Natural killer cell (primary cell): ENCODE data around the gene VEPH1. TPM values are rescaled to one million over a fixed set of nuclear protein-coding genes. Genes with fewer than 3 reads are reported as not detected.

Source experiments
- ATAC-seq, 3 donors: fragments of 150-1000 bp in 2 of 3; fragments of 200-7000 bp in 1 of 3; cut with Tn5 transposase; 1 replicate in 1 of 3; 2 replicates in 2 of 3; pipeline ENCODE4 v1.10.0; 2021; ENCODE audit warnings: mild to moderate bottlenecking in 2 of 3, moderate library complexity in 2 of 3
- DNase-seq, 2 donors: peaks; one replicate each; pipeline versions ENCODE4 v3.0.0 to v3.0.0-alpha.2; 2013 to 2021; ENCODE audit warnings: mixed read lengths in 1 of 2
- H3K27ac ChIP-seq: one replicate; pipeline ENCODE4 v1.5.1; 2013; ENCODE audit warnings: mild to moderate bottlenecking, low read length
- H3K27me3 ChIP-seq: one replicate; pipeline ENCODE4 v1.6.1; 2013; ENCODE audit warnings: low read length; ENCODE audit not compliant: control insufficient read depth, insufficient read depth
- H3K36me3 ChIP-seq: one replicate; pipeline ENCODE4 v1.6.1; 2013; ENCODE audit warnings: low read length; ENCODE audit not compliant: control insufficient read depth, insufficient read depth
- H3K4me1 ChIP-seq: one replicate; pipeline ENCODE4 v1.6.1; 2013; ENCODE audit warnings: low read length; ENCODE audit not compliant: control insufficient read depth, insufficient read depth
- H3K4me3 ChIP-seq: one replicate; pipeline ENCODE4 v1.5.1; 2013; ENCODE audit warnings: low read length
- H3K9me3 ChIP-seq: one replicate; pipeline ENCODE4 v1.6.1; 2013; ENCODE audit warnings: low read length; ENCODE audit not compliant: control insufficient read depth, insufficient read depth
- H3K27ac Mint-ChIP-seq, 2 donors: one replicate each; pipeline ENCODE4 v1.8.0; 2022; ENCODE audit warnings: mild to moderate bottlenecking in 2 of 2, mixed read lengths in 2 of 2, moderate library complexity in 1 of 2
- H3K27me3 Mint-ChIP-seq, 2 donors: one replicate each; pipeline ENCODE4 v1.8.0; 2022; ENCODE audit warnings: low read depth in 2 of 2, mixed read lengths in 2 of 2
- H3K36me3 Mint-ChIP-seq: one replicate; pipeline ENCODE4 v1.8.0; 2022; ENCODE audit warnings: mixed read lengths
- H3K4me1 Mint-ChIP-seq, 2 donors: one replicate each; pipeline ENCODE4 v1.8.0; 2022; ENCODE audit warnings: mixed read lengths in 2 of 2
- H3K4me3 Mint-ChIP-seq: one replicate; pipeline ENCODE4 v1.8.0; 2022; ENCODE audit warnings: mild to moderate bottlenecking, moderate library complexity, mixed read lengths
- H3K9me3 Mint-ChIP-seq, 2 donors: one replicate each; pipeline ENCODE4 v1.8.0; 2022; ENCODE audit warnings: mixed read lengths in 2 of 2
- CTCF ChIP-seq: fragments of 200-600 bp; IDR thresholded peaks from one replicate; pipeline ENCODE4 v1.8.0; 2022; ENCODE audit warnings: antibody characterized with exemption
- WGBS: methylation state at CpG from one replicate; pipeline ENCODE4 v1.1.7; 2013; ENCODE audit warnings: missing lambda C conversion rate; ENCODE audit not compliant: insufficient coverage; 5-methylcytosine and 5-hydroxymethylcytosine counted together
- intact Hi-C: fragments of 100-400 bp; cut with micrococcal nuclease; formaldehyde crosslinking; loops from one replicate; pipeline ENCODE4 v1.14.2; 2022
- total RNA-seq, 4 donors: library from RNA; stranded (reverse); fragments of 120-200 nt in 1 of 4; gene quantifications; one replicate each; pipeline versions ENCODE4 v1.2.3 to v1.2.4, GENCODE V29; 2013 to 2022

Gene VEPH1
- total RNA-seq, 3 donors from 2014 or later (not counting 1 experiment from before 2014, with no cell fraction given) = 0.41 to 1.3 (median 0.60) TPM

GRCh38 chr3:157520485-157521150, 17.4 kb upstream of the VEPH1 start:
- H3K36me3 ChIP-seq = no peaks in the 10 kb centered on the region
- H3K27me3 ChIP-seq = no peaks in the 10 kb centered on the region
- H3K4me3 ChIP-seq = no peak overlapping the region
- ATAC-seq (no peak), DNase-seq (no peak)
- Mint-ChIP-seq H3K27ac (no peak overlapping the region), H3K27me3 (no peaks in the 10 kb centered on the region), H3K4me3 (no peak overlapping the region), H3K4me1 (no peaks in the 10 kb centered on the region), H3K9me3 (peaks cover 0 to 2% of the 10 kb centered on the region in 2 donors), H3K36me3 (no peaks in the 10 kb centered on the region)
- H3K9me3 ChIP-seq = no peaks in the 10 kb centered on the region
- no peak for TF ChIP-seq CTCF
- no peaks in the 10 kb centered on the region for H3K4me1 ChIP-seq
- intact Hi-C loops = no loop called here
- no peak overlapping the region for H3K27ac ChIP-seq

GRCh38 chr3:157518881-157519280, 15.7 kb upstream of the VEPH1 start:
- H3K4me3 Mint-ChIP-seq = no peak overlapping the region
- no peak overlapping the region for H3K27ac ChIP-seq
- peaks cover 0 to 2% of the 10 kb centered on the region in 2 donors for H3K9me3 Mint-ChIP-seq
- no peaks in the 10 kb centered on the region for H3K27me3 Mint-ChIP-seq
- H3K4me3 ChIP-seq = no peak overlapping the region
- 100% methylated on average over 1 of the region's 1 CpG for WGBS
- H3K27me3 ChIP-seq = no peaks in the 10 kb centered on the region
- TF ChIP-seq CTCF = no peak
- no peaks in the 10 kb centered on the region for H3K4me1 Mint-ChIP-seq
- DNase-seq (no peak), ATAC-seq (no peak)
- no peak overlapping the region for H3K27ac Mint-ChIP-seq
- H3K36me3 ChIP-seq = no peaks in the 10 kb centered on the region
- no peaks in the 10 kb centered on the region for H3K9me3 ChIP-seq
- no peaks in the 10 kb centered on the region for H3K4me1 ChIP-seq
- intact Hi-C loops = no loop called here
- no peaks in the 10 kb centered on the region for H3K36me3 Mint-ChIP-seq

GRCh38 chr3:157516928-157517327, 13.7 kb upstream of the VEPH1 start:
- no peak for TF ChIP-seq CTCF
- no peak overlapping the region for H3K27ac Mint-ChIP-seq

GRCh38 chr3:157515398-157515797, 12.2 kb upstream of the VEPH1 start:
- H3K36me3 ChIP-seq = no peaks in the 10 kb centered on the region
- H3K9me3 ChIP-seq = no peaks in the 10 kb centered on the region
- H3K27me3 ChIP-seq = no peaks in the 10 kb centered on the region
- Mint-ChIP-seq H3K4me1 (no peaks in the 10 kb centered on the region), H3K9me3 (peaks cover 0 to 2% of the 10 kb centered on the region in 2 donors), H3K27ac (no peak overlapping the region), H3K27me3 (no peaks in the 10 kb centered on the region), H3K4me3 (no peak overlapping the region), H3K36me3 (no peaks in the 10 kb centered on the region)
- no peaks in the 10 kb centered on the region for H3K4me1 ChIP-seq
- 84% methylated on average over 2 of the region's 5 CpGs for WGBS
- intact Hi-C loops = no loop called here
- no peak overlapping the region for H3K4me3 ChIP-seq
- H3K27ac ChIP-seq = no peak overlapping the region
- DNase-seq = no peak
- TF ChIP-seq CTCF = no peak
- ATAC-seq = no peak

More at GRCh38 chr3:157516928-157517327, 13.7 kb upstream of the VEPH1 start:
- H3K27ac ChIP-seq = no peak overlapping the region
- no peaks in the 10 kb centered on the region for H3K9me3 ChIP-seq
- Mint-ChIP-seq H3K4me1 (no peaks in the 10 kb centered on the region), H3K4me3 (no peak overlapping the region), H3K27me3 (no peaks in the 10 kb centered on the region), H3K9me3 (peaks cover 0 to 2% of the 10 kb centered on the region in 2 donors), H3K36me3 (no peaks in the 10 kb centered on the region)
- no peak for DNase-seq
- no peak for ATAC-seq
- no peaks in the 10 kb centered on the region for H3K36me3 ChIP-seq
- H3K27me3 ChIP-seq = no peaks in the 10 kb centered on the region
- intact Hi-C loops = no loop called here
- H3K4me1 ChIP-seq = no peaks in the 10 kb centered on the region
- no peak overlapping the region for H3K4me3 ChIP-seq
